HL-60 (cell line): ENCODE data around the gene AVEN.

Source experiments
- GABPA ChIP-seq: IDR thresholded peaks from 2 replicates; pipeline ENCODE4 v1.6.1; 2012; ENCODE audit warnings: low read depth
- TF ChIP-seq, protein P1 (sequence below): IDR thresholded peaks from one replicate; pipeline ENCODE4 v1.5.1; 2011; ENCODE audit warnings: low read length, control low read depth, inconsistent platforms; ENCODE audit not compliant: insufficient read depth

DNA sequence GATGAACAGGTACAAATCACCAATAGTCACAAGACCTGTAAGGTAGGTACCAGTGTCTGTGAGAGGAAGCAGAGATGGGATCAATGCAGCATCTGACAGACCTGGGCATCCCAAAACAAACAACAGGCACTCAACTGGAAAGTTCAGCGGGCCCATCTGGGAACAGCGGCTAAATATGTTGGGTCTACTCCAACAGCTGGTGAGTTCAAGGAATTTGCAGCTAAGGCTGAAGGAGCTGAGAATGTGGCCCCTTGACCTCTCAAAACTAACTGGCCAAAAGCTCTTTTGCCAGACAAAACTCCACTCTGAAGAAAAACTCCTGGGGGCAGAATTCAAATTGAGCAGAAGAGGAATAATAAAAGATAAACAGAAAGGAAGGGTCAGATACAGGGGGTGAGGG is 24.4 kb downstream of the AVEN start:
- no peak for TF ChIP-seq GABPA
- TF ChIP-seq, protein P1, sequence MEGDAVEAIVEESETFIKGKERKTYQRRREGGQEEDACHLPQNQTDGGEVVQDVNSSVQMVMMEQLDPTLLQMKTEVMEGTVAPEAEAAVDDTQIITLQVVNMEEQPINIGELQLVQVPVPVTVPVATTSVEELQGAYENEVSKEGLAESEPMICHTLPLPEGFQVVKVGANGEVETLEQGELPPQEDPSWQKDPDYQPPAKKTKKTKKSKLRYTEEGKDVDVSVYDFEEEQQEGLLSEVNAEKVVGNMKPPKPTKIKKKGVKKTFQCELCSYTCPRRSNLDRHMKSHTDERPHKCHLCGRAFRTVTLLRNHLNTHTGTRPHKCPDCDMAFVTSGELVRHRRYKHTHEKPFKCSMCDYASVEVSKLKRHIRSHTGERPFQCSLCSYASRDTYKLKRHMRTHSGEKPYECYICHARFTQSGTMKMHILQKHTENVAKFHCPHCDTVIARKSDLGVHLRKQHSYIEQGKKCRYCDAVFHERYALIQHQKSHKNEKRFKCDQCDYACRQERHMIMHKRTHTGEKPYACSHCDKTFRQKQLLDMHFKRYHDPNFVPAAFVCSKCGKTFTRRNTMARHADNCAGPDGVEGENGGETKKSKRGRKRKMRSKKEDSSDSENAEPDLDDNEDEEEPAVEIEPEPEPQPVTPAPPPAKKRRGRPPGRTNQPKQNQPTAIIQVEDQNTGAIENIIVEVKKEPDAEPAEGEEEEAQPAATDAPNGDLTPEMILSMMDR = no peak
